ENCODE results near the gene ARL15. TPM values are rescaled to one million over a fixed set of nuclear protein-coding genes. Genes with fewer than 3 reads are reported as not detected.

ARL15 gene
- total and polyA plus RNA-seq, 3 experiments from 2014 or later: 5.6 to 18.8 (median 6.5) TPM

DNA sequence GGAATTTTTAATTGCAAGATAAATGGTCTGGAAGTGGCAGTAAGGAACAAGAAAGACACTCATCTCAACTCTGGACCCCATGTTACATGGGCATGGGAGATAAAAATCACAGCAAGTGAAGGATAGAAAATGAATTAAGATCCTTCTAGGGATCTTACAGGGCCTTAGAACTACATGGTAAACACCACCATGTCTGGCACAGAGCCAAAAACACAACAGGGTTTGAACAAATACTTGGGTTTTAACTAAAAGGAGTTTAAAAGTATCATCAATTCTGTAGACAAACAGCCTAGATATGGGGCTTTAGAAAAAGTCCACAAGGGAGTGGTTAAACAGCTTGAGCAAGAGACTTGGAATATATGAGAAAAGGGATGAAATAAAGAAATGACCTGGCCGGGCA, 366.4 kb downstream of the ARL15 start:
- no peak overlapping the region for H3K4me3 Mint-ChIP-seq
- peaks cover 0 to 2% (median 0%) of the 10 kb centered on the region in 3 donors for H3K4me1 Mint-ChIP-seq
- CTCF ChIA-PET: no interaction called here
- no peaks in the 10 kb centered on the region for H3K9me3 ChIP-seq (ENCODE audit: low read length)
- no peaks in the 10 kb centered on the region for H3K36me3 ChIP-seq (ENCODE audit: insufficient read depth, low read length)
- peaks cover 0 to 3% of the 10 kb centered on the region in 2 donors for H3K27me3 Mint-ChIP-seq
- no peaks in the 10 kb centered on the region for H3K4me1 ChIP-seq (ENCODE audit: insufficient read depth, low read length)
- H3K27ac ChIP-seq (ENCODE audit: low read depth, low read length): no peak overlapping the region
- no peak overlapping the region for H3K27ac Mint-ChIP-seq
- no peak for DNase-seq
- peaks cover 26 to 39% (median 31%) of the 10 kb centered on the region in 3 donors for H3K36me3 Mint-ChIP-seq
- POLR2A ChIA-PET: no interaction called here
- H3K9me3 Mint-ChIP-seq: peaks cover 0 to 1% (median 0%) of the 10 kb centered on the region in 5 donors
- no peaks in the 10 kb centered on the region for H3K27me3 ChIP-seq (ENCODE audit: insufficient read depth, low read length, poor library complexity, severe bottlenecking)
- no peak overlapping the region for H3K4me3 ChIP-seq (ENCODE audit: low read length)

DNA sequence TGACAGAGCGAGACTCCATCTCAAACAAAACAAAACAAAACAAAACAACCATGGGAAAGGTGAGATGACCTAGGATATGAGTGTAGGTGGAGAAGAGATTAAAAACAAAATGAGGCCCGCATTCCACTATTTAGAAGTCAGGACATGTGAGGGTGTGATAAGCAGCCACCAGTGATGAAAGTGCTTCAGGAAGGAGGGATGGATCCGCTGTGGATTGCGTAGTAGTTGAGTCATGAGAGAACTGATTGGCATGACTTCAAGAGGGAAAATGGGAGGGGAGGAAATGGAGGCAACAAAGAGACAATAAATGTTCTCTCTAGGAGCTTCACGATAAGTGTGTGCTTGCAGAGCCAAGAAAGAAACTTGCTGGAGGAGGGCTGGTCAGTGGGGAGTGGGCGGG, 367.6 kb downstream of the ARL15 start:
- Mint-ChIP-seq H3K36me3 (peaks cover 32 to 49% (median 32%) of the 10 kb centered on the region in 3 donors), H3K4me1 (peaks cover 0 to 2% (median 0%) of the 10 kb centered on the region in 3 donors), H3K9me3 (peaks cover 0 to 1% (median 0%) of the 10 kb centered on the region in 5 donors), H3K27me3 (peaks cover 0 to 3% of the 10 kb centered on the region in 2 donors), H3K27ac (peak overlapping the region in 1 of 8 donors; percentile 51), H3K4me3 (peak overlapping the region in 1 of 7 donors; percentile 79)
- no peaks in the 10 kb centered on the region for H3K4me1 ChIP-seq (ENCODE audit: insufficient read depth, low read length)
- H3K27me3 ChIP-seq (ENCODE audit: insufficient read depth, low read length, poor library complexity, severe bottlenecking): no peaks in the 10 kb centered on the region
- CTCF ChIA-PET: no interaction called here
- H3K27ac ChIP-seq (ENCODE audit: low read depth, low read length): no peak overlapping the region
- no peaks in the 10 kb centered on the region for H3K9me3 ChIP-seq (ENCODE audit: low read length)
- POLR2A ChIA-PET: interaction anchor here (0.6 kb wide), 1 partner anchor 13 kb away, joined by 4 read pairs; no protein-coding TSS in a partner anchor
- no peak overlapping the region for H3K4me3 ChIP-seq (ENCODE audit: low read length)
- no peak for DNase-seq
- H3K36me3 ChIP-seq (ENCODE audit: insufficient read depth, low read length): no peaks in the 10 kb centered on the region

DNA sequence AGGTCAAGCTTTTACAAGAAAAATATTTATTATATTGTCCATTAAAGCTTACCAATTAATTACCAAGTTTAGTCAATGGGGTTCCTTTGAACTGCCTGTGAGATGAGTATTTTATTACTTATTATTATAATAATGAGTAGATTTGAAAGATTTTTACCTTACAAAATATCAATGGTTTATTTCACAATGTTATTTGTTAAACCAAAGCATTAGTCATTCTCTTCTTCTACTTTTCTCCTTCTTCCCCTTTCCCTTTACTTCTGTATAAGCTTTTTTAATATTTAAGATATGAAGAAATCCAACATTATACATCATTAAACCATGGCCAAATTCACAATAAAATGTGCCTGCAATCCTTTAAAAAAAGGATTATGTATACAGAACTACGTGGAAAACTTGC, 369.5 kb downstream of the ARL15 start:
- Mint-ChIP-seq H3K4me1 (no peaks in the 10 kb centered on the region), H3K4me3 (no peak overlapping the region), H3K27me3 (peaks cover 0 to 3% of the 10 kb centered on the region in 2 donors), H3K27ac (no peak overlapping the region), H3K9me3 (peaks cover 0 to 1% (median 0%) of the 10 kb centered on the region in 5 donors), H3K36me3 (peaks cover 27 to 46% (median 31%) of the 10 kb centered on the region in 3 donors)
- Histone ChIP-seq H3K27ac (ENCODE audit: low read depth, low read length) (no peak overlapping the region), H3K36me3 (ENCODE audit: insufficient read depth, low read length) (no peaks in the 10 kb centered on the region), H3K4me3 (ENCODE audit: low read length) (no peak overlapping the region), H3K4me1 (ENCODE audit: insufficient read depth, low read length) (no peaks in the 10 kb centered on the region), H3K27me3 (ENCODE audit: insufficient read depth, low read length, poor library complexity, severe bottlenecking) (no peaks in the 10 kb centered on the region), H3K9me3 (ENCODE audit: low read length) (no peaks in the 10 kb centered on the region)
- no peak for DNase-seq
- ChIA-PET CTCF (no interaction called here), POLR2A (no interaction called here)

DNA sequence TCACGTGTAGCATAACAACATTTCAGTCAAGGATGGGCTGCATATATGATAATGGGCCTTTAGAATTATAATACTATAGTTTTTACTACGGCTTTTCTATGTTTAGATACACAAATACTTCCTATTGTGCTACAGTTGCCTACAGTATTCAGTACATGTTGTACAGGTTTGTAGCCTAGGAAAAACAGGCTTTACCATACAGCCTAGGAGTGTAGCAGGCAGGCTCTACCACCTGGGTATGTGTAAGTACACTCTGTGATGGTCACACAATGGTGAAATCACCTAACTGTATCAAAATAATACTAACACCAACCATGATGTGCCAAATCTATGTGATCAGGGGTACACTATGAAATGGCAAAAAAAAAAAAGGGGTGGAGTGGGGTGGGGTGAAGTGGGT, 372.9 kb downstream of the ARL15 start:
- Histone ChIP-seq H3K27me3 (ENCODE audit: insufficient read depth, low read length, poor library complexity, severe bottlenecking) (no peaks in the 10 kb centered on the region), H3K4me3 (ENCODE audit: low read length) (no peak overlapping the region), H3K36me3 (ENCODE audit: insufficient read depth, low read length) (no peaks in the 10 kb centered on the region), H3K4me1 (ENCODE audit: insufficient read depth, low read length) (no peaks in the 10 kb centered on the region), H3K27ac (ENCODE audit: low read depth, low read length) (no peak overlapping the region), H3K9me3 (ENCODE audit: low read length) (no peaks in the 10 kb centered on the region)
- CTCF ChIA-PET: no interaction called here
- DNase-seq: no peak
- H3K27me3 Mint-ChIP-seq: peaks cover 0 to 2% of the 10 kb centered on the region in 2 donors
- no peak overlapping the region for H3K4me3 Mint-ChIP-seq
- H3K4me1 Mint-ChIP-seq: no peaks in the 10 kb centered on the region
- no peak overlapping the region for H3K27ac Mint-ChIP-seq
- H3K9me3 Mint-ChIP-seq: no peaks in the 10 kb centered on the region
- POLR2A ChIA-PET: no interaction called here
- H3K36me3 Mint-ChIP-seq: peaks cover 13 to 27% (median 18%) of the 10 kb centered on the region in 3 donors

DNA sequence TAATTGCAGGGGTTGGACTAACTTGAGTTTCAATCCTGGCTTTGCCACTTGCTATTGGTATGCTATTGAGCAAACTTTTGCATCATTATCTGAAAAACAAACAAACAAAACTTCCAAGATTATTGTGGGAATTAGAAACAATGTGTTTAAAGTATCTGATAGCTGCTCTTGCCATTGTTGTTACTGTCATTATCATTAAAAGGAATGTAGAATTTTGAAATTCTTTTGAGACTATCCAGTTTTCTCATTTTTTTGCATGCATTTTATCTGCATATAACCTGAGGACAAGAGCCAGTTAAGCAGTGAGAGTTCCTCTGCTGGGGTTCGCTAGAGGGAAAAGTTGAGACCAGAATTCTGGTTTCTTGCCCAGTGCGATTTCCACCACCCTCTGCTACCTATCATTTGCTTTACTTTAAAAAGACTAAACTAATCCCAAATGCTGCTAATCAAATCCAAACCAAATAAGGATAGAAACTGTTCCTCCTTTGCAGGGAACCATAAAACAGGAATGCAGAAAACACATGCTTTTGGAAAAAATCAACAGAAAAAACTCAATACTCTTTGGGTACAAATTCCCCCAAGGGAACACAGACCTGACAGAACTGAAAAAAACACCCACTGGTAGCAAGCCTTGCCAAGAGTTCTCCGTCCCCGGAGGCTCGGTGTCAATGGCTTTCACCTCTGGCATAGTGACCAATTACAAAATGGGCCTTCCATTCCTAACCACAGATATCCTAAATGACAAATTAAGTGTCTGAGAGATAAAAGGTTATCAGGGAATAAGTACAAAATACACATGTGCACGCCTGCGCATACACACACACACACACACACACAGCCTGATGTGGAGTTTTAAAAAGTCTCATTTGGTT, 373.7 kb downstream of the ARL15 start:
- POLR2A ChIA-PET: no interaction called here
- H3K36me3 ChIP-seq (ENCODE audit: insufficient read depth, low read length): no peaks in the 10 kb centered on the region
- no peak overlapping the region for H3K27ac ChIP-seq (ENCODE audit: low read depth, low read length)
- Mint-ChIP-seq H3K9me3 (no peaks in the 10 kb centered on the region), H3K27ac (peak overlapping the region in 1 of 8 donors; percentile 64), H3K27me3 (peaks cover 0 to under 1% of the 10 kb centered on the region in 2 donors), H3K4me1 (no peaks in the 10 kb centered on the region), H3K4me3 (no peak overlapping the region), H3K36me3 (peaks cover 10 to 21% (median 16%) of the 10 kb centered on the region in 3 donors)
- CTCF ChIA-PET: no interaction called here
- no peaks in the 10 kb centered on the region for H3K4me1 ChIP-seq (ENCODE audit: insufficient read depth, low read length)
- no peak for DNase-seq
- H3K27me3 ChIP-seq (ENCODE audit: insufficient read depth, low read length, poor library complexity, severe bottlenecking): no peaks in the 10 kb centered on the region
- H3K4me3 ChIP-seq (ENCODE audit: low read length): no peak overlapping the region
- no peaks in the 10 kb centered on the region for H3K9me3 ChIP-seq (ENCODE audit: low read length)

DNA sequence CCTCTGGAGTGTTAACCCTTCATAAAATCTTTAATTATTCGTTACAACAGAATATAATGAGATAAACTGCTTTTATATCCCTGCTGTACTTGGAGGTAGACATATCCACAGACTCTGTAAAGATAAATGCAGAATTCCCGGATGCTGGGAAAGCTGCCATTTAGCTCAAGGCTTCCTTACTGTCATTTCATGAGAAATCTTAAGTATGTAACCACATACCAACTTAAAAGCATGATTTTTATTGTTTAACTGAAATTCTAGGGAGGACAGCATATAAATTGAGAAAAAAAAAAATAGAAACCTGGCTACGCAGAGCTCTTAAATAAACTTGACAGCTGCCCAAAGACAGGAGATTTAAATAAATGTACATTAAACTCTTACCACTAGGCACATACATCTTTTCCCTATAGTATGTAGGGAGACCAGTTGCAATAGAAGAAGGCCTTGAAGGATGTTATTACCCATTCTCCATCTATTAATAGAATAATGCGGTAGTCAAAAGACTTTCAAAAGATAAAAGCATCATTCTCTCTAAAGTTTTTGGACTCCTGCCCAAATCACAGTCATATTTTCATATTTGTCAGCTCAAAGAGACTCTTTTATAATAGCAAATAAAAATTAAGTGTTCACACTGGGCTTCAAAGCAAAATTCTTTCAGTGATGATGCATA, 376.1 kb downstream of the ARL15 start:
- Histone ChIP-seq H3K4me1 (ENCODE audit: insufficient read depth, low read length) (no peaks in the 10 kb centered on the region), H3K27ac (ENCODE audit: low read depth, low read length) (no peak overlapping the region), H3K9me3 (ENCODE audit: low read length) (no peaks in the 10 kb centered on the region), H3K36me3 (ENCODE audit: insufficient read depth, low read length) (no peaks in the 10 kb centered on the region), H3K4me3 (ENCODE audit: low read length) (no peak overlapping the region), H3K27me3 (ENCODE audit: insufficient read depth, low read length, poor library complexity, severe bottlenecking) (no peaks in the 10 kb centered on the region)
- Mint-ChIP-seq H3K27ac (no peak overlapping the region), H3K36me3 (peaks cover 11 to 16% (median 14%) of the 10 kb centered on the region in 3 donors), H3K4me3 (no peak overlapping the region), H3K27me3 (no peaks in the 10 kb centered on the region), H3K9me3 (no peaks in the 10 kb centered on the region), H3K4me1 (no peaks in the 10 kb centered on the region)
- ChIA-PET POLR2A (interaction anchor here (0.7 kb wide), 1 partner anchor 203 kb away, joined by 6 read pairs; no protein-coding TSS in a partner anchor), CTCF (no interaction called here)
- DNase-seq: no peak

DNA sequence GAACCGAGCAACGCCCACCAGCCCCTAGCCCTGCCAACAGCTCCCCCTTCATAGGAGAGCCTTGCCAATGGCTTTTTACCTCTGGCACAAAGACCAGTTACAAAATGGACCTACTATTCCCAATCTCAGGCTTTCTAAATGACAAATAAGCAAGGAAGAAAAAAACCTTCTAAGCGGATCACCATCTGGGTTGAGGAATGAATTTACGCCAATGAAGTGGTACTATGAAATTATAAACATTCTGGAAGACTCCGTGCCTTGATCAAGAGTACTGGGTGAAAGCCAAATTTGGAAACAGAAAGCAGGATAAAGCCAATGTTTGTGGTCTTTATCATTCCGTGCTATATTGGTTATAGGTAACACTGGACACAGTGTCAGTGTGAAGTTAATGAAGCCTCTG, 378.0 kb downstream of the ARL15 start:
- no peaks in the 10 kb centered on the region for H3K4me1 ChIP-seq (ENCODE audit: insufficient read depth, low read length)

DNA sequence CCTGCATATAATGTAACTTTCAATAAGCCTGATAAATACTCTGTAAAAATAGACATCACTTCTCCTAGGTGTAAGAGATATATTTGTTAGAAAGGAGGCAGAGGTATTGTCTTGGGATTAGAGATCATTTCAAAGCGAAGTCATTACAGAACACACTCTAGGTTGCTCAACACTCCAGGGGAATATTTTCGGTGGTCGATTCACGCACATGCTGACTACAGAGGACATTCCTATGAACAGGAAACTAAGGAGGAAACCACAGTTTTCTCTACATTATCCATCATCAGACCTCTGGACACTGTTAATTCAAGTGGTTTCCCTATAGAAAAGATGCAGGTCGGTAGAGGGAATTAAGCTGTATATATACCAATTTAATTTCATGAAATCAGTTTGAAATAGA, 379.9 kb downstream of the ARL15 start:
- no peak overlapping the region for H3K27ac ChIP-seq (ENCODE audit: low read depth, low read length)
- ChIA-PET POLR2A (no interaction called here), CTCF (no interaction called here)
- Mint-ChIP-seq H3K27ac (no peak overlapping the region), H3K9me3 (no peaks in the 10 kb centered on the region), H3K27me3 (no peaks in the 10 kb centered on the region), H3K36me3 (peaks cover 0 to 5% (median 4%) of the 10 kb centered on the region in 3 donors), H3K4me1 (no peaks in the 10 kb centered on the region), H3K4me3 (no peak overlapping the region)
- no peaks in the 10 kb centered on the region for H3K36me3 ChIP-seq (ENCODE audit: insufficient read depth, low read length)
- no peak overlapping the region for H3K4me3 ChIP-seq (ENCODE audit: low read length)
- no peak for DNase-seq
- H3K9me3 ChIP-seq (ENCODE audit: low read length): no peaks in the 10 kb centered on the region
- H3K4me1 ChIP-seq (ENCODE audit: insufficient read depth, low read length): no peaks in the 10 kb centered on the region
- no peaks in the 10 kb centered on the region for H3K27me3 ChIP-seq (ENCODE audit: insufficient read depth, low read length, poor library complexity, severe bottlenecking)

More for the DNA sequence above, 378.0 kb downstream of the ARL15 start:
- H3K36me3 Mint-ChIP-seq: peaks cover 0 to 5% (median 5%) of the 10 kb centered on the region in 3 donors
- Histone ChIP-seq H3K36me3 (ENCODE audit: insufficient read depth, low read length) (no peaks in the 10 kb centered on the region), H3K4me3 (ENCODE audit: low read length) (no peak overlapping the region), H3K9me3 (ENCODE audit: low read length) (no peaks in the 10 kb centered on the region), H3K27me3 (ENCODE audit: insufficient read depth, low read length, poor library complexity, severe bottlenecking) (no peaks in the 10 kb centered on the region), H3K27ac (ENCODE audit: low read depth, low read length) (no peak overlapping the region)
- no peak for DNase-seq
- H3K27me3 Mint-ChIP-seq: no peaks in the 10 kb centered on the region
- ChIA-PET CTCF (no interaction called here), POLR2A (no interaction called here)
- no peaks in the 10 kb centered on the region for H3K4me1 Mint-ChIP-seq
- H3K9me3 Mint-ChIP-seq: no peaks in the 10 kb centered on the region
- no peak overlapping the region for H3K27ac Mint-ChIP-seq
- H3K4me3 Mint-ChIP-seq: no peak overlapping the region

Data from CD8-positive, alpha-beta memory T cell (primary cell).